GM23248 (cell line): ENCODE data around the gene WAS. TPM values are rescaled to one million over a fixed set of nuclear protein-coding genes. Genes with fewer than 3 reads are reported as not detected.

ENCODE experiments used
- DNase-seq: peaks from one replicate; pipeline ENCODE4 v3.0.0-alpha.2; 2015
- H2AFZ ChIP-seq: fragments of 200-600 bp; sonication (generic); 2 replicates; pipeline ENCODE4 v1.6.1; 2016; ENCODE audit warnings: antibody characterized with exemption
- H3F3A ChIP-seq: fragments of 200-600 bp; sonication (generic); 2 replicates; pipeline ENCODE4 v1.6.1; 2016; ENCODE audit warnings: mild to moderate bottlenecking, antibody characterized with exemption, mixed run types; ENCODE audit not compliant: insufficient read depth
- H3K27ac ChIP-seq: fragments of 200-600 bp; sonication (generic); 2 replicates; pipeline ENCODE4 v1.5.1; 2016; ENCODE audit warnings: mild to moderate bottlenecking
- H3K27me3 ChIP-seq: fragments of 200-600 bp; sonication (generic); replicated peaks from 2 replicates; pipeline ENCODE4 v1.6.1; 2016; ENCODE audit warnings: mild to moderate bottlenecking; ENCODE audit not compliant: insufficient read depth
- H3K36me3 ChIP-seq: fragments of 200-600 bp; sonication (generic); 2 replicates; pipeline ENCODE4 v1.6.1; 2016; ENCODE audit warnings: low read depth, mild to moderate bottlenecking
- H3K4me1 ChIP-seq: fragments of 200-600 bp; sonication (generic); 2 replicates; pipeline ENCODE4 v1.6.1; 2016; ENCODE audit warnings: mild to moderate bottlenecking; ENCODE audit not compliant: insufficient read depth
- H3K4me2 ChIP-seq: fragments of 200-600 bp; sonication (generic); one replicate; pipeline ENCODE4 v1.6.1; 2016; ENCODE audit warnings: mild to moderate bottlenecking; ENCODE audit not compliant: unreplicated experiment
- H3K4me3 ChIP-seq: fragments of 200-600 bp; sonication (generic); 2 replicates; pipeline ENCODE4 v1.5.1; 2016; ENCODE audit warnings: mild to moderate bottlenecking
- H3K79me2 ChIP-seq: fragments of 200-600 bp; sonication (generic); 2 replicates; pipeline ENCODE4 v1.6.1; 2016; ENCODE audit warnings: mild to moderate bottlenecking; ENCODE audit not compliant: insufficient read depth
- H3K9ac ChIP-seq: fragments of 200-600 bp; sonication (generic); 2 replicates; pipeline ENCODE4 v1.6.1; 2016; ENCODE audit warnings: mild to moderate bottlenecking
- H3K9me2 ChIP-seq: fragments of 200-600 bp; sonication (generic); 2 replicates; pipeline ENCODE4 v1.6.1; 2016; ENCODE audit warnings: mixed run types, mild to moderate bottlenecking, moderate library complexity; ENCODE audit not compliant: insufficient read depth
- H3K9me3 ChIP-seq: fragments of 200-600 bp; sonication (generic); one replicate; pipeline ENCODE4 v1.6.1; 2017; ENCODE audit warnings: low read depth
- H4K20me1 ChIP-seq: fragments of 200-600 bp; sonication (generic); 2 replicates; pipeline ENCODE4 v1.6.0; 2016; ENCODE audit not compliant: insufficient read depth
- EZH2 ChIP-seq: fragments of 200-600 bp; sonication (generic); IDR thresholded peaks from 2 replicates; pipeline ENCODE4 v1.6.1; 2018; ENCODE audit warnings: antibody characterized with exemption, mild to moderate bottlenecking; ENCODE audit not compliant: insufficient read depth, poor library complexity, severe bottlenecking
- EZH2phosphoT487 ChIP-seq: fragments of 200-600 bp; sonication (generic); IDR thresholded peaks from 2 replicates; pipeline ENCODE4 v1.6.1; 2018; ENCODE audit warnings: antibody characterized with exemption, moderate library complexity, mild to moderate bottlenecking, low read depth; ENCODE audit not compliant: insufficient read depth
- WGBS, 2 experiments: methylation state at CpG; one replicate each; pipeline ENCODE4 v1.1.6; 2015 to 2017; ENCODE audit warnings: low lambda C conversion rate in 2 of 2, low coverage in 1 of 2; ENCODE audit errors: missing lambda C conversion rate in 2 of 2; 5-methylcytosine and 5-hydroxymethylcytosine counted together
- in situ Hi-C: fragments of 300-500 bp; cut with MboI; formaldehyde crosslinking; loops from 2 replicates; pipeline ENCODE4 v1.15.0; 2020
- polyA plus RNA-seq: library from polyadenylated mRNA; unstranded; fragments of >200 nt; fragmentation: Nextera tagmentation; extraction: Ambion mirVana; gene quantifications from 2 replicates; pipeline ENCODE4 v1.2.1, GENCODE V29; 2016
- total RNA-seq: library from RNA; depleted of rRNA; stranded (reverse); fragments of >200 nt; shearing (Covaris generic); gene quantifications from 2 replicates; pipeline ENCODE4 v1.2.3, GENCODE V29; 2014

WAS gene
- total and polyA plus RNA-seq, 2 experiments from 2014 or later = not detected

GRCh38 chrX:48714573-48714972 lies 31.0 kb downstream of the WAS start:
- no peaks in the 10 kb centered on the region for H3K9me3 ChIP-seq
- H3K9ac ChIP-seq = peak overlapping the region; percentile 46; the same call in 1 of the 2 replicates
- peak overlapping the region; percentile 49 for H3K27ac ChIP-seq
- no peaks in the 10 kb centered on the region for H3K79me2 ChIP-seq
- in situ Hi-C loops = no loop called here
- no peaks in the 10 kb centered on the region for H3K27me3 ChIP-seq
- no peaks in the 10 kb centered on the region for H3K9me2 ChIP-seq
- no peaks in the 10 kb centered on the region for H3K36me3 ChIP-seq
- WGBS, 2 experiments = 11 to 20% methylated on average over 5 of the region's 5 CpGs
- DNase-seq = peak; percentile 56
- H4K20me1 ChIP-seq = no peaks in the 10 kb centered on the region
- no peak overlapping the region for H2AFZ ChIP-seq
- TF ChIP-seq EZH2 = no peak
- TF ChIP-seq EZH2phosphoT487 = no peak
- H3K4me3 ChIP-seq = no peak overlapping the region
- H3K4me2 ChIP-seq = peak overlapping the region; percentile 65
- H3F3A ChIP-seq = peaks cover 8% of the 10 kb centered on the region; the same call in 1 of the 2 replicates
- peaks cover 13% of the 10 kb centered on the region for H3K4me1 ChIP-seq

- Histone ChIP-seq H3F3A (peaks cover 8% of the 10 kb centered on the region; the same call in 1 of the 2 replicates), H2AFZ (no peak overlapping the region), H3K27ac (peak overlapping the region; percentile 49), H3K4me3 (no peak overlapping the region), H3K4me1 (peaks cover 13% of the 10 kb centered on the region), H4K20me1 (no peaks in the 10 kb centered on the region), H3K4me2 (peak overlapping the region; percentile 65), H3K9me2 (no peaks in the 10 kb centered on the region), H3K9ac (peak overlapping the region; percentile 46; the same call in 1 of the 2 replicates), H3K9me3 (no peaks in the 10 kb centered on the region), H3K36me3 (no peaks in the 10 kb centered on the region), H3K79me2 (no peaks in the 10 kb centered on the region), H3K27me3 (no peaks in the 10 kb centered on the region)
- DNase-seq = peak; percentile 77
- in situ Hi-C loops = no loop called here
- TF ChIP-seq EZH2 (no peak), EZH2phosphoT487 (no peak)
- 0 to 11% methylated on average over 2 of the region's 2 CpGs for WGBS, 2 experiments
Measured at GRCh38 chrX:48715072-48715471, 31.5 kb downstream of the WAS start.

DNA sequence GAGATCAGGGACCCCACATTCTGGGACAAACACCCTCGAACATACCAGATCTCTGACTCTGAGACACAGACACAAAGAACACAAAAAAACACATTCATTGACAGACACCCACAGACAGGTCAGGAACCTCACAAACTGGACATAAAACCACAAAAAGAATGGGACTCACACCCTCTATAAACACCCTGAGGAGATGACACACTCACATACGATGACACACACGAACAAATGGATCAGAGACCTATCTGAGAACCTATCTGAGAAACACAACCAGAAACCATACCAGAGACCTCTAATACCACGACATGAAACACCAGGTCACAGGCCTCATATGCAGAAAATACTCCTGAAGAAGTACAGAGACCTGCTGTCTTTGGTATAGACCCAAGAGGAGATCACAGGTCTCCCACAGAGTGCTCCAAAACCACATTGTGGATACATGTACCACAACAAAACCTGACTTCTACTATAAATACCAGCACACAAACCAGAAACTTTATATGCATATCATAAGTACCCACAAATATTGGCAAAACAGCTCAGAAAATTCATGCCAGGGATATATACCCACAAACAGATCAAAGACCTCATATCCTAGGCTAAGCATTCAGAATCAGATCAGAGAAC lies 32.4 kb downstream of the WAS start:
- no peak overlapping the region for H3K9ac ChIP-seq
- WGBS, 2 experiments = 49 to 58% methylated on average over 4 of the region's 4 CpGs
- no peaks in the 10 kb centered on the region for H3K9me3 ChIP-seq
- H3K27ac ChIP-seq = no peak overlapping the region
- H2AFZ ChIP-seq = no peak overlapping the region
- no peaks in the 10 kb centered on the region for H4K20me1 ChIP-seq
- no peaks in the 10 kb centered on the region for H3K79me2 ChIP-seq
- no peak overlapping the region for H3K4me2 ChIP-seq
- no peaks in the 10 kb centered on the region for H3K36me3 ChIP-seq
- no peak overlapping the region for H3K4me3 ChIP-seq
- H3K4me1 ChIP-seq = peaks cover 13% of the 10 kb centered on the region
- H3K27me3 ChIP-seq = no peaks in the 10 kb centered on the region
- peak; percentile 30 for DNase-seq
- no peak for TF ChIP-seq EZH2phosphoT487
- TF ChIP-seq EZH2 = no peak
- no peaks in the 10 kb centered on the region for H3K9me2 ChIP-seq
- peaks cover 8% of the 10 kb centered on the region; the same call in 1 of the 2 replicates for H3F3A ChIP-seq
- in situ Hi-C loops = no loop called here

DNA sequence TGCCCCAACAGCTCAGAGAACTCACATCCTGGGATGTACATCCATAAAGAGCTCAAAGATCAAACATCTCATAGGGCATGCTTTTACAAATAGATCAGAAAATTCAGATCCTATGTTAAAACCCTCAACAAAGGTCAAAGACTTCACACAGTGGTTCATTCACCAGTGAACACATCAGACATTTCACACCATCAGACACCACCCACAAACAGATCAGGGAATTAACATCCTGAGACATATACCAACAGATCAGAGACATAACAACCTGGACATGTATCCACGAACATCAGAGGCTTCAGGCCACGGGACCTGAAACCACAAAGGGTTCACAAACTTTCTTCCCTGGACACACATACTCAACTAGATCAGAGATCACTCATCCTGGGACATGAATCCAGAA lies 36.4 kb downstream of the WAS start:
- Histone ChIP-seq H3F3A (no peaks in the 10 kb centered on the region), H3K9ac (no peak overlapping the region), H3K79me2 (no peaks in the 10 kb centered on the region), H3K4me3 (no peak overlapping the region), H3K9me2 (no peaks in the 10 kb centered on the region), H3K9me3 (no peaks in the 10 kb centered on the region), H3K27me3 (no peaks in the 10 kb centered on the region), H3K36me3 (no peaks in the 10 kb centered on the region), H3K4me1 (peaks cover under 1% of the 10 kb centered on the region), H2AFZ (no peak overlapping the region), H3K4me2 (no peak overlapping the region), H3K27ac (no peak overlapping the region), H4K20me1 (no peaks in the 10 kb centered on the region)
- in situ Hi-C loops = no loop called here
- 43 to 60% methylated on average over 2 of the region's 2 CpGs for WGBS, 2 experiments
- TF ChIP-seq EZH2phosphoT487 (no peak), EZH2 (no peak)
- DNase-seq = no peak
